ENCODE data around the gene CCT7.

CCT7 gene

GRCh38 chr2:73244580-73244979, 10.5 kb downstream of the CCT7 start:
- Histone ChIP-seq H3K79me2 (ENCODE audit: control insufficient read depth, insufficient read depth, low read length, unreplicated experiment) (peaks cover 49% of the 10 kb centered on the region), H3K27me3 (ENCODE audit: insufficient read depth, low read length) (no peaks in the 10 kb centered on the region), H3K4me3 (ENCODE audit: low read depth, low read length) (no peak overlapping the region), H2AFZ (ENCODE audit: low read length, unreplicated experiment) (no peak overlapping the region), H3K4me1 (ENCODE audit: control insufficient read depth, insufficient read depth, low read length, unreplicated experiment) (peaks cover 8% of the 10 kb centered on the region), H3K36me3 (ENCODE audit: insufficient read depth, low read length) (peaks cover 43% of the 10 kb centered on the region), H3K27ac (ENCODE audit: low read depth, low read length) (no peak overlapping the region)

GRCh38 chr2:73246850-73247249, 12.7 kb downstream of the CCT7 start:
- H3K36me3 ChIP-seq (ENCODE audit: insufficient read depth, low read length): peaks cover 45% of the 10 kb centered on the region
- H3K79me2 ChIP-seq (ENCODE audit: control insufficient read depth, insufficient read depth, low read length, unreplicated experiment): peaks cover 30% of the 10 kb centered on the region

GRCh38 chr2:73249636-73250035, 15.5 kb downstream of the CCT7 start:
- no peak overlapping the region for H3K27ac ChIP-seq (ENCODE audit: low read depth, low read length)
- H3K79me2 ChIP-seq (ENCODE audit: control insufficient read depth, insufficient read depth, low read length, unreplicated experiment): peaks cover 10% of the 10 kb centered on the region
- H3K4me3 ChIP-seq (ENCODE audit: low read depth, low read length): no peak overlapping the region
- peaks cover 37% of the 10 kb centered on the region for H3K36me3 ChIP-seq (ENCODE audit: insufficient read depth, low read length)
- no peaks in the 10 kb centered on the region for H3K4me1 ChIP-seq (ENCODE audit: control insufficient read depth, insufficient read depth, low read length, unreplicated experiment)
- H2AFZ ChIP-seq (ENCODE audit: low read length, unreplicated experiment): no peak overlapping the region
- no peaks in the 10 kb centered on the region for H3K27me3 ChIP-seq (ENCODE audit: insufficient read depth, low read length)

More at GRCh38 chr2:73246850-73247249, 12.7 kb downstream of the CCT7 start:
- no peaks in the 10 kb centered on the region for H3K27me3 ChIP-seq (ENCODE audit: insufficient read depth, low read length)
- no peak overlapping the region for H3K27ac ChIP-seq (ENCODE audit: low read depth, low read length)
- H2AFZ ChIP-seq (ENCODE audit: low read length, unreplicated experiment): no peak overlapping the region
- H3K4me1 ChIP-seq (ENCODE audit: control insufficient read depth, insufficient read depth, low read length, unreplicated experiment): no peaks in the 10 kb centered on the region
- no peak overlapping the region for H3K4me3 ChIP-seq (ENCODE audit: low read depth, low read length)

- Histone ChIP-seq H3K4me1 (ENCODE audit: control insufficient read depth, insufficient read depth, low read length, unreplicated experiment) (no peaks in the 10 kb centered on the region), H3K36me3 (ENCODE audit: insufficient read depth, low read length) (peaks cover 32% of the 10 kb centered on the region), H2AFZ (ENCODE audit: low read length, unreplicated experiment) (no peak overlapping the region), H3K79me2 (ENCODE audit: control insufficient read depth, insufficient read depth, low read length, unreplicated experiment) (peaks cover 4% of the 10 kb centered on the region), H3K4me3 (ENCODE audit: low read depth, low read length) (no peak overlapping the region), H3K27me3 (ENCODE audit: insufficient read depth, low read length) (no peaks in the 10 kb centered on the region), H3K27ac (ENCODE audit: low read depth, low read length) (no peak overlapping the region)
Measured at GRCh38 chr2:73250872-73251846, 17.1 kb downstream of the CCT7 start.

- Histone ChIP-seq H3K27me3 (ENCODE audit: insufficient read depth, low read length) (no peaks in the 10 kb centered on the region), H2AFZ (ENCODE audit: low read length, unreplicated experiment) (no peak overlapping the region), H3K36me3 (ENCODE audit: insufficient read depth, low read length) (peaks cover 32% of the 10 kb centered on the region)
Measured at GRCh38 chr2:73252238-73253027, 18.3 kb downstream of the CCT7 start.

GRCh38 chr2:73253400-73253799, 19.3 kb downstream of the CCT7 start:
- Histone ChIP-seq H3K27me3 (ENCODE audit: insufficient read depth, low read length) (no peaks in the 10 kb centered on the region), H3K27ac (ENCODE audit: low read depth, low read length) (no peak overlapping the region), H3K4me1 (ENCODE audit: control insufficient read depth, insufficient read depth, low read length, unreplicated experiment) (no peaks in the 10 kb centered on the region), H3K79me2 (ENCODE audit: control insufficient read depth, insufficient read depth, low read length, unreplicated experiment) (no peaks in the 10 kb centered on the region), H2AFZ (ENCODE audit: low read length, unreplicated experiment) (no peak overlapping the region), H3K4me3 (ENCODE audit: low read depth, low read length) (no peak overlapping the region), H3K36me3 (ENCODE audit: insufficient read depth, low read length) (peaks cover 26% of the 10 kb centered on the region)

More at GRCh38 chr2:73252238-73253027, 18.3 kb downstream of the CCT7 start:
- no peak overlapping the region for H3K27ac ChIP-seq (ENCODE audit: low read depth, low read length)
- no peak overlapping the region for H3K4me3 ChIP-seq (ENCODE audit: low read depth, low read length)
- H3K79me2 ChIP-seq (ENCODE audit: control insufficient read depth, insufficient read depth, low read length, unreplicated experiment): no peaks in the 10 kb centered on the region
- H3K4me1 ChIP-seq (ENCODE audit: control insufficient read depth, insufficient read depth, low read length, unreplicated experiment): no peaks in the 10 kb centered on the region

GRCh38 chr2:73253901-73254300, 19.8 kb downstream of the CCT7 start:
- H3K27me3 ChIP-seq (ENCODE audit: insufficient read depth, low read length): no peaks in the 10 kb centered on the region

GRCh38 chr2:73254343-73255006, 20.4 kb downstream of the CCT7 start:
- Histone ChIP-seq H3K4me1 (ENCODE audit: control insufficient read depth, insufficient read depth, low read length, unreplicated experiment) (no peaks in the 10 kb centered on the region), H3K79me2 (ENCODE audit: control insufficient read depth, insufficient read depth, low read length, unreplicated experiment) (no peaks in the 10 kb centered on the region), H3K36me3 (ENCODE audit: insufficient read depth, low read length) (peaks cover 16% of the 10 kb centered on the region), H3K27me3 (ENCODE audit: insufficient read depth, low read length) (no peaks in the 10 kb centered on the region), H3K4me3 (ENCODE audit: low read depth, low read length) (no peak overlapping the region), H2AFZ (ENCODE audit: low read length, unreplicated experiment) (no peak overlapping the region), H3K27ac (ENCODE audit: low read depth, low read length) (no peak overlapping the region)

More at GRCh38 chr2:73253901-73254300, 19.8 kb downstream of the CCT7 start:
- Histone ChIP-seq H3K27ac (ENCODE audit: low read depth, low read length) (no peak overlapping the region), H3K36me3 (ENCODE audit: insufficient read depth, low read length) (peaks cover 21% of the 10 kb centered on the region), H2AFZ (ENCODE audit: low read length, unreplicated experiment) (no peak overlapping the region), H3K4me3 (ENCODE audit: low read depth, low read length) (no peak overlapping the region), H3K4me1 (ENCODE audit: control insufficient read depth, insufficient read depth, low read length, unreplicated experiment) (no peaks in the 10 kb centered on the region), H3K79me2 (ENCODE audit: control insufficient read depth, insufficient read depth, low read length, unreplicated experiment) (no peaks in the 10 kb centered on the region)

- H3K36me3 ChIP-seq (ENCODE audit: insufficient read depth, low read length): peaks cover 11% of the 10 kb centered on the region; the same call in 1 of the 2 replicates
- H3K79me2 ChIP-seq (ENCODE audit: control insufficient read depth, insufficient read depth, low read length, unreplicated experiment): no peaks in the 10 kb centered on the region
- no peak overlapping the region for H3K4me3 ChIP-seq (ENCODE audit: low read depth, low read length)
- no peaks in the 10 kb centered on the region for H3K4me1 ChIP-seq (ENCODE audit: control insufficient read depth, insufficient read depth, low read length, unreplicated experiment)
- H3K27me3 ChIP-seq (ENCODE audit: insufficient read depth, low read length): no peaks in the 10 kb centered on the region
- H2AFZ ChIP-seq (ENCODE audit: low read length, unreplicated experiment): no peak overlapping the region
- no peak overlapping the region for H3K27ac ChIP-seq (ENCODE audit: low read depth, low read length)
Measured at GRCh38 chr2:73255007-73255644, 21.0 kb downstream of the CCT7 start.

Measured in ACC112 (cell line).